Measurements from ENCODE around the gene MCRS1. TPM values are rescaled to one million over a fixed set of nuclear protein-coding genes. Genes with fewer than 3 reads are reported as not detected.

Gene MCRS1
- total and polyA plus RNA-seq, 7 experiments from 2014 or later, result 55.5 to 85.2 (median 70.3) TPM

GRCh38 chr12:49541140-49541861 is 26.6 kb downstream of the MCRS1 start:
- ChIA-PET CTCF (interaction anchor here (0.5 kb wide), 1 partner anchor 17 kb away, joined by 3 read pairs; no protein-coding TSS in a partner anchor), POLR2A (interaction anchor here (1.4 kb wide), 1 partner anchor 81 kb away, joined by 5 read pairs; the partner anchor contains the start of gene PRPF40B)
- Histone ChIP-seq H3K27ac (ENCODE audit: low read depth, low read length) (no peak overlapping the region), H3K4me1 (ENCODE audit: control insufficient read depth in 2 of 2, insufficient read depth in 2 of 2, low read length in 2 of 2) (peaks cover 14 to 15% of the 10 kb centered on the region in 2 donors), H3K4me3 (ENCODE audit: low read length) (no peak overlapping the region), H3K36me3 (ENCODE audit: control insufficient read depth in 2 of 3, insufficient read depth in 3 of 3, low read length in 3 of 3) (no peaks in the 10 kb centered on the region), H3K9me3 (ENCODE audit: control insufficient read depth in 2 of 3, low read length in 3 of 3) (no peaks in the 10 kb centered on the region), H3K27me3 (ENCODE audit: control insufficient read depth in 2 of 2, insufficient read depth in 2 of 2, low read length in 2 of 2) (no peaks in the 10 kb centered on the region)
- H3K27ac Mint-ChIP-seq, result peak overlapping the region in 6 of 9 donors; percentile 1 to 46 (median 32)
- no peak for ATAC-seq
- DNase-seq, result no peak
- peaks cover 0 to 60% (median 6%) of the 10 kb centered on the region in 5 donors for H3K27me3 Mint-ChIP-seq
- peaks cover 16 to 44% (median 27%) of the 10 kb centered on the region in 7 donors for H3K4me1 Mint-ChIP-seq
- H3K36me3 Mint-ChIP-seq, result no peaks in the 10 kb centered on the region
- peaks cover 0 to 2% (median 0%) of the 10 kb centered on the region in 11 donors for H3K9me3 Mint-ChIP-seq
- H3K4me3 Mint-ChIP-seq, result peak overlapping the region in 3 of 10 donors; percentile 2 to 27 (median 12)
- intact Hi-C loops (cut with micrococcal nuclease), result no loop called here

- H3K9me3 Mint-ChIP-seq, result peaks cover 0 to 2% (median 0%) of the 10 kb centered on the region in 11 donors
- H3K27ac Mint-ChIP-seq, result peak overlapping the region; percentile 28 to 83 (median 66)
- peaks cover 0 to 68% (median 6%) of the 10 kb centered on the region in 5 donors for H3K27me3 Mint-ChIP-seq
- no peaks in the 10 kb centered on the region for H3K27me3 ChIP-seq (ENCODE audit: control insufficient read depth in 2 of 2, insufficient read depth in 2 of 2, low read length in 2 of 2)
- DNase-seq (no peak), ATAC-seq (no peak)
- CTCF ChIA-PET, result interaction anchor here (2.1 kb wide), 1 partner anchor 13 kb away, joined by 7 read pairs; no protein-coding TSS in a partner anchor
- no peaks in the 10 kb centered on the region for H3K9me3 ChIP-seq (ENCODE audit: control insufficient read depth in 2 of 3, low read length in 3 of 3)
- H3K4me3 Mint-ChIP-seq, result peak overlapping the region; percentile 49 to 78 (median 62)
- intact Hi-C loops (cut with micrococcal nuclease), result no loop called here
- no peaks in the 10 kb centered on the region for H3K36me3 ChIP-seq (ENCODE audit: control insufficient read depth in 2 of 3, insufficient read depth in 3 of 3, low read length in 3 of 3)
- H3K4me1 Mint-ChIP-seq, result peaks cover 16 to 44% (median 27%) of the 10 kb centered on the region in 7 donors
- no peak overlapping the region for H3K4me3 ChIP-seq (ENCODE audit: low read length)
- peaks cover 14 to 15% of the 10 kb centered on the region in 2 donors for H3K4me1 ChIP-seq (ENCODE audit: control insufficient read depth in 2 of 2, insufficient read depth in 2 of 2, low read length in 2 of 2)
- no peaks in the 10 kb centered on the region for H3K36me3 Mint-ChIP-seq
- H3K27ac ChIP-seq (ENCODE audit: low read depth, low read length), result no peak overlapping the region
- POLR2A ChIA-PET, result interaction anchor here (1.2 to 1.4 kb wide), 3 partner anchors 14 to 82 kb away, joined by 3 to 5 read pairs (median 4); partner anchors contain the start of gene PRPF40B
Observed at GRCh38 chr12:49540229-49541139, 27.5 kb downstream of the MCRS1 start.

- Mint-ChIP-seq H3K36me3 (no peaks in the 10 kb centered on the region), H3K27me3 (peaks cover 0 to 67% (median 6%) of the 10 kb centered on the region in 5 donors), H3K9me3 (no peaks in the 10 kb centered on the region), H3K27ac (peak overlapping the region in 6 of 9 donors; percentile 43 to 71 (median 64)), H3K4me1 (peaks cover 15 to 39% (median 27%) of the 10 kb centered on the region in 7 donors), H3K4me3 (peak overlapping the region; percentile 62 to 87 (median 74))
- DNase-seq (no peak), ATAC-seq (no peak)
- intact Hi-C loops (cut with micrococcal nuclease), result loop anchor here (1.0 to 5.0 kb wide), 5 partner anchors 10 to 83 kb away; partner anchors contain the start of genes PRPF40B (in 2 of the 2) and MCRS1 (in 1 of the 2)
- Histone ChIP-seq H3K9me3 (ENCODE audit: control insufficient read depth in 2 of 3, low read length in 3 of 3) (no peaks in the 10 kb centered on the region), H3K27me3 (ENCODE audit: control insufficient read depth in 2 of 2, insufficient read depth in 2 of 2, low read length in 2 of 2) (no peaks in the 10 kb centered on the region), H3K27ac (ENCODE audit: low read depth, low read length) (no peak overlapping the region), H3K36me3 (ENCODE audit: control insufficient read depth in 2 of 3, insufficient read depth in 3 of 3, low read length in 3 of 3) (no peaks in the 10 kb centered on the region), H3K4me1 (ENCODE audit: control insufficient read depth in 2 of 2, insufficient read depth in 2 of 2, low read length in 2 of 2) (peaks cover 14 to 15% of the 10 kb centered on the region in 2 donors), H3K4me3 (ENCODE audit: low read length) (peak overlapping the region; percentile 37)
- POLR2A ChIA-PET, result interaction anchor here (0.9 to 1.5 kb wide), 5 partner anchors 9 to 83 kb away, joined by 3 to 6 read pairs (median 4); partner anchors contain the start of gene PRPF40B
- CTCF ChIA-PET, result interaction anchor here (1.0 to 2.1 kb wide), 2 partner anchors 13 to 25 kb away, joined by 5 to 7 read pairs; no protein-coding TSS in a partner anchor
Observed at GRCh38 chr12:49539406-49540228, 28.3 kb downstream of the MCRS1 start.

- ATAC-seq, result peak; percentile 94
- Mint-ChIP-seq H3K4me1 (peaks cover 13 to 37% (median 27%) of the 10 kb centered on the region in 7 donors), H3K9me3 (no peaks in the 10 kb centered on the region), H3K27me3 (peaks cover 0 to 66% (median 6%) of the 10 kb centered on the region in 5 donors), H3K27ac (peak within 1 kb of the TSS in 6 of 9 donors; percentile 43 to 81 (median 64)), H3K4me3 (peak within 1 kb of the TSS; percentile 66 to 87 (median 80)), H3K36me3 (no peaks in the 10 kb centered on the region)
- Histone ChIP-seq H3K4me3 (ENCODE audit: low read length) (peak within 1 kb of the TSS; percentile 69), H3K36me3 (ENCODE audit: control insufficient read depth in 2 of 3, insufficient read depth in 3 of 3, low read length in 3 of 3) (no peaks in the 10 kb centered on the region), H3K9me3 (ENCODE audit: control insufficient read depth in 2 of 3, low read length in 3 of 3) (no peaks in the 10 kb centered on the region), H3K4me1 (ENCODE audit: control insufficient read depth in 2 of 2, insufficient read depth in 2 of 2, low read length in 2 of 2) (peaks cover 14 to 15% of the 10 kb centered on the region in 2 donors), H3K27me3 (ENCODE audit: control insufficient read depth in 2 of 2, insufficient read depth in 2 of 2, low read length in 2 of 2) (no peaks in the 10 kb centered on the region), H3K27ac (ENCODE audit: low read depth, low read length) (peak within 1 kb of the TSS; percentile 11)
- intact Hi-C loops (cut with micrococcal nuclease), result loop anchor here (1.0 to 5.0 kb wide), 10 partner anchors 11 to 469 kb away; partner anchors contain the start of genes MCRS1 (in 2 of the 2), PRPF40B (in 2 of the 2), RHEBL1 (in 1 of the 2) and TMBIM6 (in 1 of the 2)
- CTCF ChIA-PET, result interaction anchor here (1.0 to 2.1 kb wide), 3 partner anchors 14 to 84 kb away, joined by 4 to 7 read pairs (median 5); no protein-coding TSS in a partner anchor
- POLR2A ChIA-PET, result interaction anchor here (0.9 to 1.8 kb wide), 5 partner anchors 10 to 350 kb away, joined by 3 to 6 read pairs (median 3); partner anchors contain the start of genes PRPF40B and TUBA1A
- peak; percentile 66 to 95 (median 86) for DNase-seq
Observed at GRCh38 chr12:49538510-49539403, 29.2 kb downstream of the MCRS1 start, which contains the start of gene KCNH3. Gene KCNH3 (plus strand): TSS chr12:49539030. CDS start chr12:49539417, 387 bp downstream.
